ENCODE measurements around the gene SLC5A10. TPM values are rescaled to one million over a fixed set of nuclear protein-coding genes. Genes with fewer than 3 reads are reported as not detected.

The SLC5A10 gene
- total RNA-seq, 4 donors from 2014 or later: not detected

DNA sequence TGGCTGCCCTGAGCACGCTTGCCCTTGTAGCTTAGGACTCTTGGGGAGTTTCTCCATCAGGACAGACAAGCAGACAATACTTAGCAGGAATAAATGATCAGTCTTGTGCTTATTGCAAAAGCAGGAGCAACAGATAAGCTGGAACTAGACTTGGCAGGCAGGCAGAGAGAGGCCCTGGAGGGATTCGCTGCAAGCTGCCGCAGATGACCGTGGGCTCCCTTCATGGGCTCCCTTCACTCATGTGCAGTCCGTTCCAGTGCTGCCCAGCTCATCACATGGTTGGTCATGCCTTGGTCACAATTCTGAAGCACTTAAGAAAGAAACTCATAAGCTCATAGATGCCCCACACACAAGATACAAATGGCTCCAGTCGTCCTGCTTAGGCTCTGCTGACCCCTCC lies 2.4 kb upstream of the SLC5A10 start:
- Histone ChIP-seq H3K27me3 (peaks cover 0 to 5% (median 2%) of the 10 kb centered on the region in 4 donors), H3K27ac (replicated peaks in 1 of 4) (no peak overlapping the region), H3K36me3 (no peaks in the 10 kb centered on the region), H3K4me1 (peaks cover 0 to 3% (median 0%) of the 10 kb centered on the region in 4 donors), H3K4me3 (no peak overlapping the region), H3K9me3 (no peaks in the 10 kb centered on the region)
- intact Hi-C loops (cut with DNase I): no loop called here
- no peak for DNase-seq (ENCODE audit: extremely low spot score)
- TF ChIP-seq, protein P1, sequence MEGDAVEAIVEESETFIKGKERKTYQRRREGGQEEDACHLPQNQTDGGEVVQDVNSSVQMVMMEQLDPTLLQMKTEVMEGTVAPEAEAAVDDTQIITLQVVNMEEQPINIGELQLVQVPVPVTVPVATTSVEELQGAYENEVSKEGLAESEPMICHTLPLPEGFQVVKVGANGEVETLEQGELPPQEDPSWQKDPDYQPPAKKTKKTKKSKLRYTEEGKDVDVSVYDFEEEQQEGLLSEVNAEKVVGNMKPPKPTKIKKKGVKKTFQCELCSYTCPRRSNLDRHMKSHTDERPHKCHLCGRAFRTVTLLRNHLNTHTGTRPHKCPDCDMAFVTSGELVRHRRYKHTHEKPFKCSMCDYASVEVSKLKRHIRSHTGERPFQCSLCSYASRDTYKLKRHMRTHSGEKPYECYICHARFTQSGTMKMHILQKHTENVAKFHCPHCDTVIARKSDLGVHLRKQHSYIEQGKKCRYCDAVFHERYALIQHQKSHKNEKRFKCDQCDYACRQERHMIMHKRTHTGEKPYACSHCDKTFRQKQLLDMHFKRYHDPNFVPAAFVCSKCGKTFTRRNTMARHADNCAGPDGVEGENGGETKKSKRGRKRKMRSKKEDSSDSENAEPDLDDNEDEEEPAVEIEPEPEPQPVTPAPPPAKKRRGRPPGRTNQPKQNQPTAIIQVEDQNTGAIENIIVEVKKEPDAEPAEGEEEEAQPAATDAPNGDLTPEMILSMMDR (IDR thresholded peaks at IDR 0.05): no peak
- TF ChIP-seq POLR2A (IDR thresholded peaks at IDR 0.05; ENCODE audit: low read depth): no peak
- TF ChIP-seq EP300 (IDR thresholded peaks at IDR 0.05): no peak
- no peak for TF ChIP-seq POLR2AphosphoS5 (IDR thresholded peaks at IDR 0.05)
- 80% methylated on average over 6 of the region's 6 CpGs for WGBS

DNA sequence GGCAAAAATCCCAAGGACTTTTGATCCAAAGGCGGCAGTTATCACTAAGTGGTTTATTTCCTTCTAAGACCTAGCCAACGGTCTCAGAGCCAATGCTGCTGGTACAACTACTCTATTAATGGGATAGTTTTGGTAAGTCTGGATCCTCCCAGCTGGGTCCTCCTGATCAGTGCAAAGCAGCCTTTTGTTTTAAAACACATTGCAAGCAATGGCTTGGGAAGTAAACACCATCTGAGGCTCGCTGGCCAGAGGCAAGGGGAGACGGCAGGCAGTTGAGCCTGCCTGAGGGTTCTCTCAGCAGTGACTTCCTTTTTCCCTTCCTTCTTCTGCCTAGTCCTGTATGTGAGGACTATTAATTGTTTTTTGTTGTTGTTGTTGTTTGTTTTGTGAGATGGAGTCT lies 1.6 kb upstream of the SLC5A10 start:
- intact Hi-C loops (cut with DNase I): no loop called here
- Histone ChIP-seq H3K27me3 (peaks cover 0 to 5% (median 2%) of the 10 kb centered on the region in 4 donors), H3K9me3 (no peaks in the 10 kb centered on the region), H3K36me3 (no peaks in the 10 kb centered on the region), H3K27ac (replicated peaks in 1 of 4) (no peak overlapping the region), H3K4me3 (no peak overlapping the region), H3K4me1 (peaks cover 0 to 3% (median 0%) of the 10 kb centered on the region in 4 donors)
- WGBS: 78% methylated on average over 4 of the region's 4 CpGs
- TF ChIP-seq POLR2AphosphoS5 (IDR thresholded peaks at IDR 0.05): no peak
- TF ChIP-seq EP300 (IDR thresholded peaks at IDR 0.05): no peak
- no peak for TF ChIP-seq POLR2A (IDR thresholded peaks at IDR 0.05; ENCODE audit: low read depth)
- TF ChIP-seq, protein P1 (IDR thresholded peaks at IDR 0.05): no peak
- DNase-seq (ENCODE audit: extremely low spot score): no peak

DNA sequence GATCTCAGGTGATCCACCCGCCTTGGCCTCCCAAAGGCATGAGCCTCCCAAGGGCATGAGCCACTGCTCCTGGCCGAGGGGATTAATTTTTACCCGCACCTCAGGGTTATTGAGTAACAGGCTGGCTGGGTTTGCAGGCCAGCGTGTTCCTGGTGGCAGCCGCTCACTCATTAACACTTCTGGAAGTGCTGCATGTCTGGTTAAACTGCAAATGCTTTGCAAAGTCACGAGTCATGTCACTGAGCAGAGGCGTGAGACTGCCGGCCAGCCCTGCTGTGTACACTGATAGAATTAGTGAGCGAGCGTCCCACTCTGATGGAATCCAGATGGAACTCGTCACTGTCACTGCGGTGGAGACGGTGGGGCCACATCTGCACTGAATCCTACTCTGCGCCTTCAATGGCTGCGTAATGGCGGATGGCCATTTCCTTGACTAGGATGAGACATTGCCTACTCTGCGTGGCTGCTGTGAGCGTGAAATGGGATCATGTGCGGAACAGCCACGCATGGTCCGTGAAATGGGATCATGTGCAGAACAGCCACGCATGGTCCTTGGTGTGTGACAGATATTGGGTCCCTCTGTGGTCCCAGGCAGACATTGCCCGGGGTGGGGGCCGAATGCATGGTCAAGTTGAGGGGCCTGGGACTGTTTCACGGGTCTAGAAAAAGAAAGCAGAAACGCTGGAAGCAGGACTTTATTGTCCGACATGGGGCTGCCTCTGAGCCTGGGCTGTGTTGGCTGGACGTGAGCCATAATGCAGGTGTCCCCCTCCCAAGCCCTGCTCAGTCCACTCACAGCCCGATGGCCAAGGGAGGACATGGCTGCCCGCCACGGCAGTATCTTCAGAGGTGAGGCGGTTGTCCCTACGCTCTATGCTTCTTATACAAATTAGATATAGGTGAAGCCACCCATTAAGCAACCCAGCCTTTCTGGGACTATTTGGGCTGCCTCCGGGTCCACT lies 740 bp upstream of the SLC5A10 start:
- Histone ChIP-seq H3K27me3 (peaks cover 0 to 4% (median 0%) of the 10 kb centered on the region in 4 donors), H3K4me3 (no peak overlapping the region), H3K36me3 (no peaks in the 10 kb centered on the region), H3K4me1 (peaks cover 0 to 3% (median 0%) of the 10 kb centered on the region in 4 donors), H3K9me3 (no peaks in the 10 kb centered on the region), H3K27ac (replicated peaks in 1 of 4) (no peak overlapping the region)
- no peak for DNase-seq (ENCODE audit: extremely low spot score)
- 73% methylated on average over 34 of the region's 34 CpGs for WGBS
- intact Hi-C loops (cut with DNase I): no loop called here
- TF ChIP-seq POLR2A (IDR thresholded peaks at IDR 0.05; ENCODE audit: low read depth) (no peak), EP300 (IDR thresholded peaks at IDR 0.05) (no peak), POLR2AphosphoS5 (IDR thresholded peaks at IDR 0.05) (no peak)
- TF ChIP-seq, protein P1 (IDR thresholded peaks at IDR 0.05): no peak

DNA sequence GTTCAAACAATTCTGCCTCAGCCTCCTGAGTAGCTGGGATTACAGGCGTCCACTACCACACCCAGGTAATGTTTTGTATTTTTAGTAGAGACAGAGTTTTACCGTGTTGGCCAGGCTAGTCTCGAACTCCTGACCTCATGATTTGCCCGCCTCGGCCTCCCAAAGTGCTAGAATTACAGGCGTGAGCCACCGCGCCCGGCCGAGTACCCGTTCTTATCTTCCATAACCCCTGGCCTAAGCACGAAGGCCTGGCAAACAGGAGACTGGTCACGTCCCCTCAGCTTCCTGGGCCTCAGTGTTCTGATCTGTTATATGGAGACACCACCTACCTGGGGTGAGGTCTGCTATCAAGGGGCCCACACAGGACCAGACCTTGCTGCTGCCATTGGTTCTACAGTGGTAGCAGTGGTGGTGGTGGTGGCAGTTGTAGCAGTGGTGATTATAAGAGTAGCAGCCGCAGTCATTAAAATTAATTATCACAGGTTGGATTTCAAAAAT lies 1.3 kb downstream of the SLC5A10 start:
- TF ChIP-seq POLR2A (IDR thresholded peaks at IDR 0.05; ENCODE audit: low read depth) (no peak), POLR2AphosphoS5 (IDR thresholded peaks at IDR 0.05) (no peak), EP300 (IDR thresholded peaks at IDR 0.05) (no peak)
- TF ChIP-seq, protein P1 (IDR thresholded peaks at IDR 0.05): no peak
- Histone ChIP-seq H3K27ac (replicated peaks in 1 of 4) (no peak overlapping the region), H3K27me3 (peaks cover 0 to 4% (median 0%) of the 10 kb centered on the region in 4 donors), H3K36me3 (no peaks in the 10 kb centered on the region), H3K9me3 (no peaks in the 10 kb centered on the region), H3K4me1 (peaks cover 0 to 3% (median 0%) of the 10 kb centered on the region in 4 donors), H3K4me3 (no peak overlapping the region)
- DNase-seq (ENCODE audit: extremely low spot score): no peak
- intact Hi-C loops (cut with DNase I): no loop called here
- WGBS: 82% methylated on average over 12 of the region's 14 CpGs

All from esophagus muscularis mucosa (tissue), 4 donors.